H54 (cell line): Measurements from ENCODE around the gene NCAPH2.

ENCODE experiments used
- DNase-seq: peaks from one replicate; pipeline ENCODE4 v3.0.0; 2011; ENCODE audit warnings: low spot score, mixed read lengths; ENCODE audit not compliant: insufficient read length
- FAIRE-seq: peaks from 3 replicates; lab custom pipeline; 2011; peaks lifted over from hg19 to GRCh38; lab: Jason Lieb, UNC
- POLR2A ChIP-seq: IDR thresholded peaks from 2 replicates; pipeline ENCODE4 v1.6.1; 2011; ENCODE audit warnings: low read depth, mild to moderate bottlenecking, low read length

NCAPH2 gene

DNA sequence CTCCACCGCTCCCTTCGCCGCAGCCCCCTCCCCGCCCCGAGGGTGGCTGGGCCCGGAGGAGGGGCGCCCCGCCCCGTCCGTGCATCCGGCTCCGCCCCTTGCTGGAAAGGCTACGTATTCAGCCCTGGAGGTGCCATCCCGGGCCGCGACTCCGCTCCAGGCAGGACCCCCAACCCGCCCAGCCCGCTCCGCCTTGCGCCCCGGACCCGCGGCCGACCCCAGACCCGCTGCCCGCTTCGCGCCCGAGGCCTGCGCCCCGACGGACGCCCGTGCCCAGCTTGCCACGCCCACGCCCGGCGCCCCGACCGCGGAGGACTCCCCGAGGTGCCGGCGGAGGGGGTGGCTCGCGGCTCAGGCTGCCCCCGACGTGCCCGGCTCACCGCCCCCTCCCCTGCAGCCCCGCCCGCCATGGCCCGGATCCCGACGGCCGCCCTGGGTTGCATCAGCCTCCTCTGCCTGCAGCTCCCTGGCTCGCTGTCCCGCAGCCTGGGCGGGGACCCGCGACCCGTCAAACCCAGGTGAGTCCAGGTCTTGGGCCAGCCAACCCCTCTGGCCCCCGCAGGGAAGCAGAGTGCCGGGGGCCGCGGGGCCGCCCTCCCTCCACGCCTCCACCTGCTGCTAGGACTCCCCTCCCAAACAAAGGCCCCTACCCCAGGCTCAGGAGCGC lies 26.5 kb upstream of the NCAPH2 start, which contains the start of gene ADM2:
Gene ADM2, plus strand, starts transcription at position 104 of the 667 bp plus-strand sequence. Its CDS starts 305 bp downstream, at position 409.
- FAIRE-seq, result no peak
- DNase-seq, result no peak
- no peak for TF ChIP-seq POLR2A

DNA sequence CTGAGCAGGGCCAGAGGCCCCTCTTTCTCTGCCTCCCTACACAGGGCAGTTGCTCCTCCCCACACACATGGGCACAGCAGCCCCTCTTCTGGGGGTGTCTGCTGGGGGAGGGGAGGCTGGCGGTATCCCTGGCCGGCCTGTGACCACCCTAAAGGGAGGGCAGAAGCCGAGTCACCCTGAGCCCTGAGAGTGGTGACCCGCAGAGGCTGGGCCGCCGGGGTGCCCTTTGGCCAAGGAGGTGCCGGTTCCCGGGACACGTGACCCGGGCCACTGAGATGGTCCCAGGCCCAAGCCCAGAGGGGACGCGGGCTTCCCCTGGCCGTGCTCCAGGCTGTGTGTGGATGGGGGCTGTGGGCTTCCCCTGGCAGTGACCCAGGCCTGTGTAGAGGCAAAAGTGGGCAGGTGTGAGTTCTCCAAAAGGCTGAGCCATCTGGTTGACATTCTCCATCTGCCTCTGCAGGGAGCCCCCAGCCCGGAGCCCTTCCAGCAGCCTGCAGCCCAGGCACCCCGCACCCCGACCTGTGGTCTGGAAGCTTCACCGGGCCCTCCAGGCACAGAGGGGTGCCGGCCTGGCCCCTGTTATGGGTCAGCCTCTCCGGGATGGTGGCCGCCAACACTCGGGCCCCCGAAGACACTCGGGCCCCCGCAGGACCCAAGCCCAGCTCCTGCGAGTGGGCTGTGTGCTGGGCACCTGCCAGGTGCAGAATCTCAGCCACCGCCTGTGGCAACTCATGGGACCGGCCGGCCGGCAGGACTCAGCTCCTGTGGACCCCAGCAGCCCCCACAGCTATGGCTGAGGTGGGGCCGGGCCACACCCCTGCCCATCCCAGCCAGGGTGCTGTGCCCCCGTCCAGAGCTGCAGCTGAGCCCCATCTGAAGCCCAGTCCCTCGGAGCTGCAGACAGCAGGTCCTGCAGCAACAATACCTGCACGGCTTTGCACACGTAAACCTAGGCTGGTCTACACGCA lies 25.6 kb upstream of the NCAPH2 start:
- FAIRE-seq, result no peak

DNA sequence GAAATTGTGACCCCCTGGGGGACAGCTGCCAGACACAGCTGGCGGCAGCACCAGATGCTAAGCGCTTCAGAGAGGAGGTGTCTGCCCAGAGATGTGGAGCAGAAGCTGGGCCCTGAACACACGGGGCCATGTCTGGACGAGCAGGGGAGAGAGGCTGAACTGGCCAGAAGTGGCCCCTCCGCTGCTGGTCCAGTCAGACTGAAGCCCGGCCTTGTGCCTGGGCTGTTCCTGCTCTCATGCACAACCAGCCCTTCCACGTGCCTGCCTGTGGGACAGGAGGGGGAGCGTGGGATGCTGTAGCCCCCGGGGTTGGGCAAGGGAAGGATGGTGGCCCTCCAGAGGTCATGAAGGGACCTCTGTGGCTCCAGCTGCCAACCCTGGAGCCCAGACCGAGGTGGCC lies 24.9 kb upstream of the NCAPH2 start:
- no peak for DNase-seq
- no peak for FAIRE-seq
- no peak for TF ChIP-seq POLR2A

More for the DNA sequence above, 25.6 kb upstream of the NCAPH2 start:
- no peak for TF ChIP-seq POLR2A
- no peak for DNase-seq

DNA sequence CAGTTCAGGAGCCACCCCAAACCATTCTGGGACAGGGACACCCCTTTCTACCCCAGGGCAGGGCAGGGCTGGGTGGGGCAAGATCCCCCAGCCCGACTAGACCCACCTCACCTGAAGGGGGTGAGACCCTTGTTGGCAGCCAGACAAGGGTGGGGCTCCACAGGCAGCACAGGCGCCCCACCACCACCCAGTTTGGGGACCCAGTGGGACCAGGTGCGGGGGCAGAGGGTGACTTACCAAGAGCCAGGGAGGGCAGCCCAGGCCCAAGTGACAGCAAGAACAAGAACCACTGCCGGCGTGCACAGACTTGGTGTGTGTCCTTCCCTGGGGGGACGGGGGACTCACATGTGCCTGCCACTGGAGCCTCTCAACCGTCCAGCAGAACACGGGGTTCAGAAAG lies 24.5 kb upstream of the NCAPH2 start:
- FAIRE-seq (no peak), DNase-seq (no peak)
- no peak for TF ChIP-seq POLR2A

DNA sequence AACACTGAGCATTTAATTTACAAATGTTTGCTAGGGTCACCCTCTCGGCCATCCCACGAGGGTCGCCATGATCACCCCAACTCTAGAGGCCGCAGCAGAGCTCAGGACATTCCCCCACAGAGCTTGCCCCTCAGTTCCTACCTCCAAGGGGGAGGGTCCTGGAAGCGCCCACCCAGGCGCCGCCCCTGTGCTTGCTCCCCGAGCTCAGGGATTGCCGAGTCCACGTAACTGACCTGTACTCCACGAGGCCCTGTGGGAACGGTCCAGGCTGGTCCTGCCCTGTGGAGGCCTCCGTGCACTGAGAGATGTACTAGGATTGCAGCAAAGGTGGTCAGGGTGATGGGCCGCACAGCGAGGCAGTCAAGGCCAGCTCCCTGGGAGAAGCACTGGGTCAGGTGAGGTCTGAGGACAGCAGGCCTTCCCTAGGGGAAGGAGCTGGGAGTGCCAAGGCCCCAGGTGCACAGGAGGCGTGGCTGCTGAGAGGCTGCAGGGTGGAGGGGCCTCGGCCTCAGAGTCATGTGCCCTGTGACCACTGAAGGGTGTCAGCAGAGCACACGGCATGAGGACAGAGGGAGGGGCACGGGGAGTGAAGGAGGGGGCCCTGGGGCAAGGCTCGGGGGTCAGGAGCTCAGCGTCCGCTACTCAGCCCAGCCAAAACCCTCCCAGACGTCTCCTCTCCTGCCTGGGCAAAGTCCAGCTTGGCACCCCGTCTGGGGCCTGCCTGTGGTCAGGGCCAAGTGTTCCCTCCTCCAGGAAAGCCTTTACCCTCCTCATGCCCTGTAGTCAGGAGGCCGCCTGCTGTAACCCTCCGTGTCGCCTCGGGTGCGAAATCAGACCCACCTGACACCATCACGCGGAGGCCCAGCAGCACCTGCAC lies 23.8 kb upstream of the NCAPH2 start:
- no peak for DNase-seq
- FAIRE-seq, result no peak
- no peak for TF ChIP-seq POLR2A

DNA sequence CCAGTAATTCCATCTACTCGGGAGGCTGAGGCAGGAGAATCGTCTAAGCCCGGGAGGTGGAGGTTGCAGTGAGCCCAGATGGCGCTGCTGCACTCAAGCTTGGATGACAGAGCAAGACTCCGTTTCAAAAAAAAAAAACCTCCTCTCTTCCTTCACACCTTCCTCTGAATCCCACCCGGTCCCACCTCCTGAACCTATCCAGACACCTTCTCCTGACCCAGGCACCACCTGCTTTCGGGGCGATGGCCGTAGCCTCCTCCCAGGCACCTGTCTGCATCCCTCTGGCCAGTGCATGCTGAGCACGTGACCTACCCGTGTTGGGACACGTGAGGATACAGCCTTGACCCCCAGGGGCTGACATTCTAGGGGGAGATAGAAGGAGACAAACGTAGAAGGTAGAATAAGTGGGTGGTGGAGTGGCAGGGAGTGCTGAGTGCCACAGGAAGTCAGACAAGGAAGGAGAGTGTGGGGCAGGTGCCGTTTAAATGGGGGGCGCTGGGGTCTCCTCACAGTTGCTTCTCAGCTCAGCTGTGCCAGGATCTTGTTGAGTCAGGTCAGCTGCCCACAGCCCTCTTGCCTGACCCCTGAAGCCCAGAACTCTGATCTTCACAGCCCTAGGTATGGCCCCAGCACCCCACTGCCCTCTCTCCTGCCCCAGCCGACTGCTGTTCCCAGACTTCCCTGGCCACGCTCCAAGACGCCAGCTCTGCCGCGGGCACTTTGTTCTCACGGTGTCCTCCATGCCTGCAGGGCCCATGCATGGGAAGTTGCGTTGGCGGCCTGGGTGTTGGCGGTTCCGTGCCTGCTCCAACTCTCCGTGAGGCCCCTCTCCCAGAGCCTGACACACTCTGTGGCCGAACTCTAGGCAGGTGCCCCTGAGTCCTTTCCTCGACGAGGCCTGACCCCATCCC lies 22.5 kb upstream of the NCAPH2 start:
- DNase-seq (no peak), FAIRE-seq (no peak)
- no peak for TF ChIP-seq POLR2A

DNA sequence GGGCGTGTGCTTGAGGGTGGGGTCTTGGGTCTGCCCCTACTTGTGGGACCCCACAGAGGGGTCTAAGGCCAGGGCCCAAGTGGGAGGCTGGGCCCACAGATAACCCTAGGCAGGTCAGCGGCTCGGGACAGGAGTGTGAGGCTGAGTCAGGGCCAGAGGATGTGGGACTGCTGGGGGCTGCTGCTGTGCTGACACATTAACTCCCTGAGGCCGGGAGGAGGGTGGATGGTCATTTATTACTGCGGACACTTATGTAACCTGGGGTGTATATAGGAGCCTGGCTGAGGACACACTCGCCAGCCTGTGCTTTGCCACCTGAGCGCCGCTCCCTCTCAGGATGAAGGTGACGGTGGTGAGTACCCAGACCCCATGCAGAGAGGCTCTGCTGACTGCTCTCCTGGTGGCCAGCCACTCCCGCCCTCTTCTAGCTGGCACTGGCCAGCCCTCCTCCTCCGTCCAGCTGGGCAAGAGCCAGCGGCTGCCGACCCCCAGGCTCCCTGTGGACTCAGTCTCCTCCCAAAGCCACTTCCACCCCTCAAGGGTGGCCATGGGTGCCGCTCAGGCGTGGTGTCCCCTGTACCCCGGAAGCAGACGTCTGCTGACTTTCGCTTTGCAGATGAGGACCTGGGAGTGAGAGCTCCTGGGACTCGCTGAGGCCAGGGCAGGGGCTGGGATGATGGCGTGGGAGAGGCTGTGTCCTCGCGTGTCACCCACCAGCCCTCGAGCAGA lies 21.3 kb upstream of the NCAPH2 start, which contains the start of gene MIOX:
Gene MIOX, plus strand, starts transcription at position 299 of the 729 bp plus-strand sequence. Its CDS starts 39 bp downstream, at position 338.
- peak; percentile 91 for DNase-seq
- no peak for TF ChIP-seq POLR2A
- FAIRE-seq, result peak; percentile 23

DNA sequence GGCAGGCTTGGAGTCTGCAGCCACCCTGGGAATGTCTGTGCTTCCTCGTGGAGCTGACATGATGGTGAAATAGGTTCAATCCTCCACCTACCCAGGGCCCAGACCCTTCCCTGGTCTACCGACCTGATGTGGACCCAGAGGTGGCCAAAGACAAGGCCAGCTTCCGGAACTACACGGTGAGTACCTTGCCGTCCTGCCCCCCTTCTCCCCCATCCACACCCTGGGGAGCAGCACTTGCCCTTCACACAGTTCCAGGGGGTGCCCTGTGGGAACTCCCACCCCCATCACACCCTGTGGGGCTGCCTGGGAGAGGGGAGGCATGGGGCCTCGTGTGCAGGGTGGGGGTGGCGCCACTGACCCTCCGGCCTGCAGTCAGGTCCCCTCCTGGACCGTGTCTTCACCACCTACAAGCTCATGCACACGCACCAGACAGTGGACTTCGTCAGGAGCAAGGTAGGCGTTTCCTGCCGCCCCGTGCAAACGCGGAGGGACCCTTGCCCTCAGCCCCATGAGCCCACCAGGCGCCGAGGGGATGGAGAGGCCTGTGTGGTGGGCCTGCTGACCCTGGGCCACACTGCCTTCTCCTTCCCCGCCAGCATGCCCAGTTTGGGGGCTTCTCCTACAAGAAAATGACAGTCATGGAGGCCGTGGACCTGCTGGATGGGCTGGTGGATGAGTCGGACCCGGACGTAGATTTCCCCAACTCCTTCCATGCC lies 20.6 kb upstream of the NCAPH2 start:
- DNase-seq, result no peak
- FAIRE-seq, result no peak
- TF ChIP-seq POLR2A, result no peak

DNA sequence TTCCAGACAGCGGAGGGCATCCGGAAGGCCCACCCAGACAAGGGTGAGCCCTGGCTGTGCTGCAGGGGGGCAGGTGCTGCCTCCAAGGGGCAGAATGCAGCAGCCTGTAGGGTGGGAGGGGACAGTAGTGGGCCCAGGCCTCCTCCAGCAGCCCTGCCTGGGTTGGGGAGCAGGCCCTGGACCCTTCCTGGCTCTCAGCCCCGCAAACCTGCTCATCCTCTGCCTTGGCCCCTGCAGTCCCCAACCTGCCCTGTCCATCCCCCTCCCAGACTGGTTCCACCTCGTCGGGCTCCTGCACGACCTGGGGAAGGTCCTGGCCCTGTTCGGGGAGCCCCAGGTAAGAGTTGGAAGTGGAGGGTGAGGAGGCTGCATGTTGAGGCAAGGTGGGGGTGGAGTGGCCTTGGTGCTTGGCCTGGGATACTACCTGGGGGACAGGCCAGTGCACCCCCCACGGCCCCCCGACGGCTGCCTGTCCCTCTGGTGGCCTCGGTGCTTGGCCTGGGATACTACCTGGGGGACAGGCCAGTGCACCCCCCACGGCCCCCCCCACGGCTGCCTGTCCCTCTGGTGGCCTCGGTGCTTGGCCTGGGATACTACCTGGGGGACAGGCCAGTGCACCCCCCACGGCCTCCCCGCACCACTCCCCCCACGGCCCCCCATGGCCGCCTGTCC lies 19.9 kb upstream of the NCAPH2 start:
- no peak for TF ChIP-seq POLR2A
- DNase-seq, result no peak
- no peak for FAIRE-seq

DNA sequence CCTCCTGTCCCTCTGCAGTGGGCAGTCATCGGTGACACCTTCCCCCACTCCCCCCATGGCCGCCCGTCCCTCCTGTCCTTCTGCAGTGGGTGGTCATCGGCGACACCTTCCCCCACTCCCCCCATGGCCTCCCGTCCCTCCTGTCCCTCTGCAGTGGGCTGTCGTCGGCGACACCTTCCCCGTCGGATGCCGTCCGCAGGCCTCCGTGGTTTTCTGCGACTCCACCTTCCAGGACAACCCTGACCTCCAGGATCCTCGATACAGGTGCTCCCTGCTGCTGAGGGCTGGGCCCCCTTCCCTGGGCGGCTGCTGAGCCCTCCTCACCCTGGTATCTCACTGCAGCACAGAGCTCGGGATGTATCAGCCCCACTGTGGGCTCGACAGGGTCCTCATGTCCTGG lies 19.1 kb upstream of the NCAPH2 start:
- FAIRE-seq, result no peak
- no peak for TF ChIP-seq POLR2A
- DNase-seq, result no peak
